Effector memory CD4-positive, alpha-beta T cell (primary cell): ENCODE data around the gene CMTM1.

ENCODE experiments used
- DNase-seq, 3 donors: peaks; one replicate each; pipeline ENCODE4 v3.0.0-alpha.2; 2020
- H3K27ac ChIP-seq: 2 replicates; pipeline ENCODE4 v1.7.0; 2013; ENCODE audit warnings: mild to moderate bottlenecking, low read length, moderate library complexity; ENCODE audit not compliant: insufficient read depth, poor library complexity, severe bottlenecking
- H3K27me3 ChIP-seq: replicated peaks from 2 replicates; pipeline ENCODE4 v1.7.0; 2013; ENCODE audit warnings: mild to moderate bottlenecking, low read length; ENCODE audit not compliant: insufficient read depth, control insufficient read depth, poor library complexity, severe bottlenecking
- H3K36me3 ChIP-seq: 2 replicates; pipeline ENCODE4 v1.7.0; 2013; ENCODE audit warnings: mild to moderate bottlenecking, low read length, moderate library complexity; ENCODE audit not compliant: control insufficient read depth, insufficient read depth
- H3K4me1 ChIP-seq: 2 replicates; pipeline ENCODE4 v1.7.0; 2013; ENCODE audit warnings: low read length, mild to moderate bottlenecking; ENCODE audit not compliant: control insufficient read depth, insufficient read depth, poor library complexity, severe bottlenecking
- H3K4me3 ChIP-seq: 2 replicates; pipeline ENCODE4 v1.7.0; 2013; ENCODE audit warnings: low read length, low read depth, mild to moderate bottlenecking; ENCODE audit not compliant: insufficient read depth, poor library complexity, severe bottlenecking
- H3K9me3 ChIP-seq: 2 replicates; pipeline ENCODE4 v1.7.0; 2013; ENCODE audit warnings: mild to moderate bottlenecking, low read length, moderate library complexity; ENCODE audit not compliant: control insufficient read depth

The CMTM1 gene

GRCh38 chr16:66575060-66575459 is 8.8 kb downstream of the CMTM1 start:
- peaks cover 8% of the 10 kb centered on the region for H3K27me3 ChIP-seq
- H3K27ac ChIP-seq, result no peak overlapping the region
- no peak overlapping the region for H3K4me3 ChIP-seq
- H3K9me3 ChIP-seq, result no peaks in the 10 kb centered on the region
- H3K36me3 ChIP-seq, result no peaks in the 10 kb centered on the region
- no peak for DNase-seq
- H3K4me1 ChIP-seq, result peaks cover 9% of the 10 kb centered on the region

DNA sequence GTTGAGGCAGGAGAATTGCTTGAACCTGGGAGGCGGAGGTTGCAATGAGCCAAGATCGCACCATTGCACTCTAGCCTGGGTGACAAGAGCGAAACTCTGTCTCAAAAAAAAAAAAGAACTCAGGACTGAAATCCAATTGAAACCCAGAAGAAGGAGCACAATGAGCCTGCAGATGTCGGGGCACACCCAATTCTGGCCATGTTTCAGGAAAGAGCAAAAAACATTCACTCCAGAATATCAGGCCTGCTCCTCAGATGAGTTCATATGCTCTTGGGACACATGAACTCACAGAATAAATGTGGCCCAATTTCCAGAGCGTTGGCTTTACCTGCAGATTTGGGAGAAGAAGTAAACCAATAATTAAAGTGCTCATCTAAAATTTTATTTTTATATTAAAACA is 10.1 kb downstream of the CMTM1 start:
- no peak for DNase-seq
- Histone ChIP-seq H3K4me1 (peaks cover 9% of the 10 kb centered on the region), H3K9me3 (no peaks in the 10 kb centered on the region), H3K4me3 (no peak overlapping the region), H3K27ac (no peak overlapping the region), H3K27me3 (peaks cover 8% of the 10 kb centered on the region), H3K36me3 (no peaks in the 10 kb centered on the region)

- Histone ChIP-seq H3K27me3 (peaks cover 8% of the 10 kb centered on the region), H3K36me3 (no peaks in the 10 kb centered on the region), H3K27ac (no peak within 1 kb of the TSS), H3K4me1 (peaks cover 9% of the 10 kb centered on the region), H3K4me3 (peak within 1 kb of the TSS; percentile 40), H3K9me3 (no peaks in the 10 kb centered on the region)
- no peak for DNase-seq
These were observed 12.7 kb downstream of the CMTM1 start, which contains the start of gene CMTM2 for GRCh38 chr16:66578651-66579531. Gene CMTM2, plus strand, starts transcription at chr16:66579463. Its CDS starts 145 bp downstream, at chr16:66579608.

GRCh38 chr16:66580605-66581209 is 14.5 kb downstream of the CMTM1 start:
- H3K27ac ChIP-seq, result no peak overlapping the region
- H3K36me3 ChIP-seq, result no peaks in the 10 kb centered on the region
- no peak for DNase-seq
- H3K9me3 ChIP-seq, result no peaks in the 10 kb centered on the region
- peaks cover 8% of the 10 kb centered on the region for H3K27me3 ChIP-seq
- peaks cover 9% of the 10 kb centered on the region for H3K4me1 ChIP-seq
- H3K4me3 ChIP-seq, result no peak overlapping the region

GRCh38 chr16:66581246-66581952 is 15.2 kb downstream of the CMTM1 start:
- H3K4me3 ChIP-seq, result no peak overlapping the region
- no peak overlapping the region for H3K27ac ChIP-seq
- H3K36me3 ChIP-seq, result no peaks in the 10 kb centered on the region
- no peak for DNase-seq
- no peaks in the 10 kb centered on the region for H3K9me3 ChIP-seq
- H3K27me3 ChIP-seq, result peaks cover 8% of the 10 kb centered on the region
- H3K4me1 ChIP-seq, result peaks cover 9% of the 10 kb centered on the region

DNA sequence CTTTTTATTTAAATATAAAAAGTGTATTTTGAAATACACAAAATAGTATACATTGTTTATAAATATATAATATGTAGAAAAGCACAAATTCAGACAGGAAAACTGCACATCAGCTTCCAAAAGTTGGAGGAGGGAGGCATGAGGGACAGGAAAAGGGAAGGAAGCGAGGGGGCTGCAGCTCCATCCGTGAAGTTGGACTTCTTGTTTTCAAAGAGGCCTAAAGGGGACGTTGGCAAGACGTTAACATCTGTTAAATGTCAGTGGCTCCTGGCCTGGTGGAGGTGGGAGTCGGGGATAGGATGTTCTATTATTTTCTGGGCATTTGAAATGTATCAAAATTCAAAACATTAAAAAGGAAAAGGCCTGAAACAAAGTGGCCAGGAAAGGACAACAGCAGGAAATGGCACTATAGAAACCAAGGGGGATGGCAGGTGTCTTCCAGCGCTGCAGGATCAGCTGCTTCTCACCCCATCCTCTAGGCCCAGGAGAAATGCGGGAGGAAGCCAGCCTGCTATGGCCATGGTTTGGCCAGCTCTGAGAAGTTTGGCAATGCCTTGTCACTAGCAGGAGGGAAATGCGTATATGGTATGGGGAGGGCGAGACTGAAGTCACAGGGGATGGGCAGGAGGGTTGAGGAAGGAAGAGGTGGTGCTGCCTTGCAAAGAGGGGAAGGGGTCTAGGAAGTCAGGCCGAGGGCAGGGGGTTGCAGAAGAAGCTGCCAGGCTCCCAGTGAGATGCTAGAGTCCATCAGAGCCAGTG is 19.4 kb downstream of the CMTM1 start:
- Histone ChIP-seq H3K36me3 (no peaks in the 10 kb centered on the region), H3K27ac (no peak overlapping the region), H3K4me1 (peaks cover 10% of the 10 kb centered on the region), H3K9me3 (no peaks in the 10 kb centered on the region), H3K4me3 (no peak overlapping the region), H3K27me3 (no peaks in the 10 kb centered on the region)
- no peak for DNase-seq

GRCh38 chr16:66587881-66588600 is 21.8 kb downstream of the CMTM1 start:
- no peak overlapping the region for H3K4me3 ChIP-seq
- no peak for DNase-seq
- H3K9me3 ChIP-seq, result no peaks in the 10 kb centered on the region
- H3K27ac ChIP-seq, result no peak overlapping the region
- H3K4me1 ChIP-seq, result peaks cover 10% of the 10 kb centered on the region
- no peaks in the 10 kb centered on the region for H3K27me3 ChIP-seq
- H3K36me3 ChIP-seq, result no peaks in the 10 kb centered on the region

GRCh38 chr16:66588981-66589713 is 22.9 kb downstream of the CMTM1 start:
- Histone ChIP-seq H3K9me3 (no peaks in the 10 kb centered on the region), H3K36me3 (no peaks in the 10 kb centered on the region), H3K4me1 (peaks cover 10% of the 10 kb centered on the region), H3K27me3 (no peaks in the 10 kb centered on the region), H3K27ac (no peak overlapping the region), H3K4me3 (no peak overlapping the region)
- peak; percentile 48 to 50 (median 48) for DNase-seq

- no peak for DNase-seq
- Histone ChIP-seq H3K4me3 (peak overlapping the region; percentile 36), H3K4me1 (peaks cover 10% of the 10 kb centered on the region), H3K9me3 (no peaks in the 10 kb centered on the region), H3K27me3 (no peaks in the 10 kb centered on the region), H3K27ac (no peak overlapping the region), H3K36me3 (no peaks in the 10 kb centered on the region)
These were observed 24.1 kb downstream of the CMTM1 start for GRCh38 chr16:66590322-66590721.
